Measurements from ENCODE around the gene TNS3. TPM values are rescaled to one million over a fixed set of nuclear protein-coding genes. Genes with fewer than 3 reads are reported as not detected.

The TNS3 gene
- total RNA-seq, 1 donor from 2014 or later = 42.4 TPM

- DNase-seq (no peak), ATAC-seq (no peak)
- intact Hi-C loops (cut with micrococcal nuclease) = no loop called here
Observed at GRCh38 chr7:47375121-47375938, 206.6 kb downstream of the TNS3 start.

- intact Hi-C loops (cut with micrococcal nuclease) = no loop called here
- DNase-seq = no peak
- no peak for ATAC-seq
Observed at GRCh38 chr7:47374538-47374937, 207.4 kb downstream of the TNS3 start.

- DNase-seq = no peak
- peak; percentile 60 for ATAC-seq
- intact Hi-C loops (cut with micrococcal nuclease) = no loop called here
Observed at GRCh38 chr7:47373871-47374451, 207.9 kb downstream of the TNS3 start.

GRCh38 chr7:47371733-47372368 lies 210.1 kb downstream of the TNS3 start:
- ATAC-seq = peak; percentile 89
- DNase-seq = peak; percentile 94
- intact Hi-C loops (cut with micrococcal nuclease) = no loop called here

GRCh38 chr7:47371317-47371716 lies 210.6 kb downstream of the TNS3 start:
- ATAC-seq (no peak), DNase-seq (no peak)
- intact Hi-C loops (cut with micrococcal nuclease) = no loop called here

- intact Hi-C loops (cut with micrococcal nuclease) = no loop called here
- DNase-seq (no peak), ATAC-seq (no peak)
Observed at GRCh38 chr7:47370461-47371042, 211.4 kb downstream of the TNS3 start.

- intact Hi-C loops (cut with micrococcal nuclease) = no loop called here
- ATAC-seq (no peak), DNase-seq (no peak)
Observed at GRCh38 chr7:47369736-47370135, 212.2 kb downstream of the TNS3 start.

GRCh38 chr7:47368190-47368812 lies 213.6 kb downstream of the TNS3 start:
- no peak for DNase-seq
- no peak for ATAC-seq
- intact Hi-C loops (cut with micrococcal nuclease) = no loop called here

- DNase-seq = no peak
- ATAC-seq = no peak
- intact Hi-C loops (cut with micrococcal nuclease) = no loop called here
Observed at GRCh38 chr7:47367369-47367768, 214.5 kb downstream of the TNS3 start.

- ATAC-seq (no peak), DNase-seq (no peak)
Observed at GRCh38 chr7:47366960-47367359, 215.0 kb downstream of the TNS3 start.

GRCh38 chr7:47366211-47366610 lies 215.7 kb downstream of the TNS3 start:
- DNase-seq (no peak), ATAC-seq (no peak)

More at GRCh38 chr7:47366960-47367359, 215.0 kb downstream of the TNS3 start:
- intact Hi-C loops (cut with micrococcal nuclease) = no loop called here

GRCh38 chr7:47362984-47363383 lies 218.9 kb downstream of the TNS3 start:
- intact Hi-C loops (cut with micrococcal nuclease) = no loop called here
- no peak for DNase-seq
- no peak for ATAC-seq

More at GRCh38 chr7:47366211-47366610, 215.7 kb downstream of the TNS3 start:
- intact Hi-C loops (cut with micrococcal nuclease) = no loop called here

GRCh38 chr7:47361746-47362215 lies 220.1 kb downstream of the TNS3 start:
- intact Hi-C loops (cut with micrococcal nuclease) = no loop called here
- ATAC-seq = peak; percentile 94
- DNase-seq = peak; percentile 74

- peak; percentile 38 for ATAC-seq
- DNase-seq = no peak
- intact Hi-C loops (cut with micrococcal nuclease) = no loop called here
Observed at GRCh38 chr7:47361236-47361635, 220.7 kb downstream of the TNS3 start.

- intact Hi-C loops (cut with micrococcal nuclease) = no loop called here
- no peak for ATAC-seq
- DNase-seq = no peak
Observed at GRCh38 chr7:47360301-47360900, 221.5 kb downstream of the TNS3 start.

GRCh38 chr7:47358944-47359588 lies 222.8 kb downstream of the TNS3 start:
- intact Hi-C loops (cut with micrococcal nuclease) = no loop called here
- DNase-seq = no peak
- ATAC-seq = no peak

GRCh38 chr7:47358357-47358756 lies 223.6 kb downstream of the TNS3 start:
- DNase-seq = no peak
- no peak for ATAC-seq

GRCh38 chr7:47357863-47358262 lies 224.0 kb downstream of the TNS3 start:
- DNase-seq = no peak
- intact Hi-C loops (cut with micrococcal nuclease) = no loop called here
- no peak for ATAC-seq

More at GRCh38 chr7:47358357-47358756, 223.6 kb downstream of the TNS3 start:
- intact Hi-C loops (cut with micrococcal nuclease) = no loop called here

- no peak for DNase-seq
- intact Hi-C loops (cut with micrococcal nuclease) = no loop called here
Observed at GRCh38 chr7:47357361-47357760, 224.6 kb downstream of the TNS3 start.

More at GRCh38 chr7:47357361-47357760, 224.6 kb downstream of the TNS3 start:
- ATAC-seq = no peak

Data from left ventricle myocardium superior (tissue), 1 donor.